HG03342 (cell line): ENCODE data around the gene SEC31A.

Experiments
- ATAC-seq: cut with Tn5 transposase; IDR thresholded peaks from one replicate; pipeline ENCODE4 v1.9.1; 2021; ENCODE audit warnings: mild to moderate bottlenecking, moderate library complexity; ENCODE audit not compliant: unreplicated experiment

Gene SEC31A

GRCh38 chr4:82798168-82799005, 92.6 kb downstream of the SEC31A start, which contains the start of gene SCD5:
Gene SCD5 (minus strand): TSS chr4:82798796. CDS start chr4:82798537, 259 bp downstream.
- ATAC-seq: peak; percentile 93

- ATAC-seq: no peak
These were observed 93.4 kb downstream of the SEC31A start for GRCh38 chr4:82797405-82798111.

- no peak for ATAC-seq
These were observed 93.9 kb downstream of the SEC31A start for GRCh38 chr4:82797040-82797404.

DNA sequence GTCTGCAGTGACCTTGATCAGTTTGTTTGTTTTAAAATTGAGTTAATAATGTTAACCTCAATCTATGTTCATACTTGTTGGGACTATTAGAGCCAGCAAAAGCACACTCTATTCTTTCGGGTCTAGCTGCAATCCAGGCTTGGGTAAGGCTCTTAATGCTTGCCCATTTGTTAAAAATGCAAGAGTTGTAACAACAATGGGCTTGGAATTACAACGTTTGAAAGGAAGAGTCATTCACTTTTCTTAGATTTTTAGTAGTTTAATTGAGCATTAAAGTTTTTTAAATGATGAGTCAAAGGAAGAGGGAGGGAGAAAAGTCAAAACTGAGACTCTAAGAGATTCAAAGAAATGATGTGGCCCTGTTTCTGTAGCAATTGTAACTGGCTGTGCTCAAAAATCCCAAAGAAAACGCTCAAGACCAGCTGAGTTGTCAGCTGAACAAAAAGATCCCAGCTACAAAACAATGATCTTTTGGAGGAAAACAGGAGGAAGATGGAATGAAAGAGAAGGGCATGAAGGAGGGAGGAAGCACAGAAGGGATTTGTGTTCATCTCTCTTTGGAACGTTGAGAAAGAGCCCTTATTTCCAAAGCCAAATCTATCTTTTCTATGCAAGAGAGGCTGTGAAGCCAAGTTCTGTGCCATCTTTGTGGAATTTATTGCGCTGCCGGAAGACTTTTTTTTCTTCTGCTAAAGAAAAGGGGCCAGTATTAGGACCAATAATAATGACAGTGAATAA, 97.9 kb downstream of the SEC31A start:
- no peak for ATAC-seq

DNA sequence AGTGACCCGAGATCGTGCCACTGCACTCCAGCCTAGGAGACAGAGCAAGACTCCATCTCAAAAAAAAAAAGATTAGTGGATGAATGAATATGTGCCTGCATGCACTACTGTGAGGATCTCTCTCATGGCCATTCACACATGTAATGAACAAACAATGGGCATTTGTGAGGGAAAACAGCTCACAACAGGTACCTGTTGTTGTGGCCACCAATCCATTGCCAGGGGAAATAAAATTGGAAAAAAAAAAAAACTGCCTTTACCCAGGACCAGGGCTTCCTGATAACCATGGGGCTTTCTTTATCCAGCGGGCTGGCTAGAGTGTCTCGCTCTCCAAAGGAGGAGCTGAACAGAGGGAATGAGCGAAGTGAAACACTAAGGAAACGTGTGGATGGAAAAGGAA, 99.8 kb downstream of the SEC31A start:
- no peak for ATAC-seq

- ATAC-seq: no peak
These were observed 100.8 kb downstream of the SEC31A start for GRCh38 chr4:82790060-82790660.

DNA sequence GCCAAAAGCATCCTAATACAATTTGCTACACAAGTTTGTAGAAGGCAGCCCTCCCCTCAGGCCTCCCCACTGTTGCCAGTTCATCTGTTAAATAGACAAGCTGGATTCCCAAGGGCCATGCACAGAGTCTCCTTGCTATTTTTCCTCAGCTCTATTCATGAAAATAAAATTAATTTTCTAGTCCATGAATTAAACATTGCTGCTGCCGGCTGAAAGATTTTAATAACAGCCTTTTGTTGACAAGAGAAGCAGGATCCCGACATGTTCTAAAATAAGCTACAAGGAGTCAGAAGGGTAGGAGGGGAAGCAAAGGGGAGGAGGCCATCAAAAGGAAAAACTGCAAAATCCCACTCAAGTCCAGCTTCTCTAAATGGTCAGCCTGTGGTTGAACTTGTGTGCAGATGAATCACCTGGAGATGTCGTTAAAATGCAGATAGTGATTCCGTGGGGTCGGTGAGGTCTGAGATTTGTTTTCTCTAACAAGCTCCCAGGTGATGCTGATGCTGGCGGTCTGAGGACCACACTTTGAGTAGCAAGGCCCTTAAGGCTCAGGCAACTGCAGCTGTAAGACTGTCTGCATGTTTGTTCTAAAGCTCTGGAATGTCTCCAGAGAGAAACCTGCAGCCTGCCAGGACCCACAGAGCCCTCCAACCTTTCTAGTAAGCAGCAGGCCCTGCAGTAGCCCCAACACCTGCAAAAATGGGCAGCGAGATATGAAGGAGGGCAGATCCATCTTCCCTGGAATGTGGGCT, 101.8 kb downstream of the SEC31A start:
- no peak for ATAC-seq

- ATAC-seq: no peak
These were observed 103.6 kb downstream of the SEC31A start for GRCh38 chr4:82787342-82787741.

GRCh38 chr4:82786828-82787227, 104.1 kb downstream of the SEC31A start:
- no peak for ATAC-seq

- no peak for ATAC-seq
These were observed 105.1 kb downstream of the SEC31A start for GRCh38 chr4:82785611-82786400.

DNA sequence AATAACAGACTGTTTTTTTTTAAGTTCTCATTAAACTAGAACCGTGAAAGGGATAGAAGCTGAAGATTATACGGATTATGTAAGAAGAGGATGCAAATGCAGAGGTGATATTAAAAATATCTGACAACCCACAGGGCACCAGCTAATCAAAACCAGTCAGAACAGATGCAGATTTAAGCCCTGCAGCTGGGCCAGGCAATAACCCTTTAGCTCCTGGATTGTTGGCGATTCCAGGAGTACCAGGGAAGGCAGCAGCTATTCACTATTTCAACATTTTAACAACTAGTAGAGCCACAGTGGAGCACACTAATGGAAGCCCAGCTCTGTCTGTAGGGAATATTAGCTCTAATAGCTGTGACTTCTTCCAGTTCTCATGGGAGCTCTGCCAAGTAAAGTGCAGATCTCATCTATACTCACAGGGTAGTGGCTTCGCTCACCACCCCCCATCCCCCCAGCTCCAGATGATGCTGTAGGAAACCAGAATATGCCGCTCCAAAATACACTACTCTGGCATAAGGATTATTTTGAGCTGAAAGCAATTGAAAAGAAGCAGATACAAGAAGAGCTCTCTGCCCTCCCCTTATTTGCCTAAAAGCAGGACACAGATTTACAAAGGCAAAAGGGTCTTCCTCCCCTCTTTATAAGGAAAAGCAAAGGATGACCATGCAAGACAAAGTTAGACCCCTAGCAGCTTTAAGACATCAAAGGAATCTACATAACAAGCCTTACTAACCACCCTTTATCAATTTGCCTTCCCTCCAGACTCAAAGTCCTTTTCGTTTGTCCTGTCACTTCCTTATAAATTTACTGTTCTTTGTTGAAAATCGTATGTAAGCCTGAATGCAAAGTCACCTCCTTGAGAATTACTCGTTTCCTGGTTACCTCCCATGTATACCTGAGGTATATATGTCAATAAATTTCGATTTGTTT, 106.0 kb downstream of the SEC31A start:
- no peak for ATAC-seq

- no peak for ATAC-seq
These were observed 108.2 kb downstream of the SEC31A start for GRCh38 chr4:82782626-82783345.

GRCh38 chr4:82780752-82781231, 110.2 kb downstream of the SEC31A start:
- ATAC-seq: peak; percentile 69

DNA sequence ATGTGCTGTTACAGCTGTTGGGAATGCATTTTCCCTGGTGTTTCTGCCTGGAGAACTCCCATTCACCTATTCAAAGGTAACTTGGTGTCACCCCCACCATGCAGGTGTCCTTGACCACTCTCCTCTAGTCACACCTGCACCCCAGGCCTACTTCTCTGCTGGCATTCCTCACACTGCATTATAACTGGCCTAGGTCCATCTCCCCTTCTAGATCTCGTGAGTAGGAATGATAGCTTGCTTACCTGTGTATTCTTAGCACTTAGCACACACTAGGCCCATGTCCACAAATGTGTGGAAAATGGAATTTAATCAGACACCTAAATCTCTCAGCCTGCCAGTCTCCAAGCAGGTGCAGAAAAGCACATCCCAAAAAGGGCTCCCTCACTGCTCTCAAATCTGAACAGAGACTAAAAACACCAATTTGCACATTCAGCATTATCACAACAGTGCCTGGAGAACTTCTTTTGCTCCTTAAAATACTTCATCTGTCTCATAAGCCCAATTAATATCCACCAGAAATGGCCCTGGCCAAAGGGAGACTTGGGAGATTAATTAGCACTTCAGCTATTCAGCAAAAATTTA, 110.7 kb downstream of the SEC31A start:
- ATAC-seq: no peak

DNA sequence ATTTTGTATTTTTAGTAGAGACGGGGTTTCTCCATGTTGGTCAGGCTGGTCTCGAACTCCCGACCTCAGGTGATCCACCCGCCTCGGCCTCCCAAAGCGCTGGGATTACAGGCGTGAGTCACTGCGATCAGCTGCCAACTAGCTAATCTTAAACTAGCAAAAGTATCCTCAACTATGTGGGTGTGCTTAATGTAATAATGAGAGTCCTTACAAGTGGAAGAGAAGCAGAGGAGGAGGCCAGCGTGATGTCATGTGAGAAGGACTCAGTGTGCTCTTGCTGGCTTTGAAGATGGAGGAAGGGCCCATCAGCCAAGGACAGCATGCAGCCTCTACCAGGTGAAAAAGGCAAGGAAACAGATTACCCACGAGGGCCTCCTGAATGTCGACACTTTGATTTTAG, 111.9 kb downstream of the SEC31A start:
- ATAC-seq: no peak

GRCh38 chr4:82777857-82778525, 113.0 kb downstream of the SEC31A start:
- ATAC-seq: no peak
